GM18867 (cell line): ENCODE results near the gene SLU7.
"Not testable (repeated sequence)": the region's sequence is repeated elsewhere in the genome, so short reads cannot be mapped to it uniquely, and the experiment has no call there.

Experiments used
- ATAC-seq: cut with Tn5 transposase; IDR thresholded peaks from one replicate; pipeline ENCODE4 v1.9.1; 2021; ENCODE audit warnings: mild to moderate bottlenecking, moderate library complexity; ENCODE audit not compliant: unreplicated experiment

SLU7 gene

DNA sequence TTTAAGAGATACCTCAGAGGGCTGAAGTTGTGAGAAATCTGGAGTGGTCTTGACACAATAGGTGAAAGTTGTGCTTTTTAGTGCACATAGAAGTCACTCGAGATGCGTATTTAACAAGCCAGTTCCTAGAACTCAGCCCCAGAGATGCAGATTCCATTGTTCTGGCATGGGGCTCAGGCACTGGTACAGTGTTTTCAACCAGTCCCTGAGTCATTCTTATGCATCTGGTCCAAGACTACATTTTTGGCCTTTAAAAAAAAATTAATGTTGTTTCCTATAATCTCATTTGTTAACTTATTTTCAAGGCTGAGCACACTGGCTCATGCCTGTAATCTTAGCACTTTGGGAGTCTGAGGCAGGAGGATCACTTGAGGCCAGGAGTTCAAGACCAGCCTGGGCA is 32.4 kb upstream of the SLU7 start:
- no peak for ATAC-seq

DNA sequence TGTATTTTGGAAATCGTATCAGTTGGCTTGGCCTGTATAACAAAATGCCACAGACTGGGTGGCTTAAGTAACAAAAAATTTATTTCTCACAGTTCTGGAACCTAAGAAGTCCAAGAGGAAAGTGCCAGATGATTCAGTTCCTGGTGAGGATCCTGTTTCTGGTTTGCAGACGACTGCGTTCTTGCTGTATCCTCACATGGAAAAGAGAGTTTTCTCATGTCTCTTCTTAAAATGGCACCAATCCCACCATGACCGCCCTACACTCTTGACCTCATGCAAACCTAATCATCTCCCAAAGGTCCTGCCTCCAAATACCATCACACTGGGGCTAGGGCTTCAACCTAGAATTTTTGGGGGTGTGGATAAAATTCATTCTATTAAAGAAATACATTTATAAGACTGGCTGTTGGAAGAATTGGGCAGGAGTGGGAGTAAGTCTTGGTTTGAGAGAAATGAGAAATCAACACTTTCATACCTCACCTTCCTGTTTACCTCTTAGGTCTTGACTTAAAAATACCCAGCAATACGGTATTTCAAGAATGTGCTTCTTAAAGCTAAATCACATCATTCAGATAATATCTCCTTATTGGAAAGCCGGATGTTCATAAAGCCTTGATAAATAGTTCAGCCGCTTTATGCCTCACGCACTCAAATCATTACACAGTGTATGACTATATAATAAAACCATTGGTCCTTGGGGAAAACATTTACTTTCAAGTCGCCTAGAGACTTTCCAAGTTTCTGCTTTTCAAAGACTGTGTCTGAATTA is 31.5 kb upstream of the SLU7 start:
- ATAC-seq, result peak; percentile 68

GRCh38 chr5:160449458-160449857 is 30.6 kb upstream of the SLU7 start:
- ATAC-seq, result no peak

- ATAC-seq, result no peak
Measured at GRCh38 chr5:160448886-160449285, 30.0 kb upstream of the SLU7 start.

- no peak for ATAC-seq
Measured at GRCh38 chr5:160445751-160446150, 26.9 kb upstream of the SLU7 start.

DNA sequence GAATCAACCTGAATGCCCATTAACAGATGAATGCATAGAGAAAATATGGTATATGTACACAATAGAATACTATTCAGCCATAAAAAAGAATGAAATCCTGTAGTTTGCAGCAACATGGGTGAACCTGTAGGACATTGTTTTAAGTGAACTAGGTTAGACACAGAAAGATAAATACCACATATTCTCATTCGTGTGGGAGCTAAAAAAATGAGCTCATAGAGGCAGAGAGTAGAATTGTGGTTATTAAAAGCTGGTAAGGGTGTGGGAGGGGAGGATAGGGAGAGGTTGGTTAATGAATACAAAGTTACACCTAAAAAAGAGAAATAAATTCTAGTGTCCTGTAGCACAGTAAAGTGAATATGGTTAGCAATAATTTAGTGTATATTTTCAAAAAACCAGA is 26.3 kb upstream of the SLU7 start:
- ATAC-seq, result peak; percentile 32

DNA sequence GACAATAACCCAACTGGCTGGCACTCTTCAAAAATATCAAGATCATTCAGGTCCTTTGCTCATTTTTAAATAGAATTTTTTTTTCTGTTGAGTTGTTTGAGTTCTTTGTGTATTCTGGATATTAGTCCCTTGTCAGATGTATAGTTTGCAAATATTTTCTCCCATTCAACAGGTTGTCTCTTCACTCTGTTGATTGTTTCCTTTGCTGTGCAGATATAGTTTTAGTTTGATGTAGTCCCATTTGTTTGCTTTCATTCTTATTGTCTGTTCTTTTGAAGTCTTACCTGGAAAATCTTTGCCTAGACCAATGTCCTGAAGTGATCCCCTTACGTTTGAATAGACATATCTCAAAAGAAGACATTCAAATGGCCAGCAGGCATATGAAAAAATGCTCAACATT is 25.5 kb upstream of the SLU7 start:
- ATAC-seq, result no peak

GRCh38 chr5:160442824-160443431 is 24.0 kb upstream of the SLU7 start:
- ATAC-seq, result no peak

- ATAC-seq, result no peak
Measured at GRCh38 chr5:160441311-160441781, 22.5 kb upstream of the SLU7 start.

- peak; percentile 68 for ATAC-seq
Measured at GRCh38 chr5:160439205-160439600, 20.3 kb upstream of the SLU7 start.

GRCh38 chr5:160438316-160439204 is 19.7 kb upstream of the SLU7 start:
- peak; percentile 40 for ATAC-seq

- ATAC-seq, result no peak
Measured at GRCh38 chr5:160437271-160437670, 18.4 kb upstream of the SLU7 start.

DNA sequence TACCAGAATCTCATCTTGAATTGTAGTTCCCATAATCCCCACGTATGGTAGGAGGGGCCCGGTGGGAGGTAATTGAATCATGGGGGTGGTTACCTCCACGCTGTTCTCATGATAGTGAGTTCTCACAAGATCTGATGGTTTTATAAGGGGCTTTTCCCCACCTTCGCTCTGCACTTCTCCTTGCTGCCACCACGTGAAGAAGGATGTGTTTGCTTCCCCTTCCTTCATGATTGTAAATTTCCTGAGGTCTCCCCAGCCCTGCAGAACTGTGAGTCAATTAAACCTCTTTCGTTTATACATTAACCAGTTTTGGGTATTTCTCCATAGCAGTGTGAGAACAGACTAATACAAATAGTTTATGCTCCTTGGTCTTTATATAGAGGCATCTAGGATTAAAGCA is 17.8 kb upstream of the SLU7 start:
- not testable (repeated sequence) for ATAC-seq

DNA sequence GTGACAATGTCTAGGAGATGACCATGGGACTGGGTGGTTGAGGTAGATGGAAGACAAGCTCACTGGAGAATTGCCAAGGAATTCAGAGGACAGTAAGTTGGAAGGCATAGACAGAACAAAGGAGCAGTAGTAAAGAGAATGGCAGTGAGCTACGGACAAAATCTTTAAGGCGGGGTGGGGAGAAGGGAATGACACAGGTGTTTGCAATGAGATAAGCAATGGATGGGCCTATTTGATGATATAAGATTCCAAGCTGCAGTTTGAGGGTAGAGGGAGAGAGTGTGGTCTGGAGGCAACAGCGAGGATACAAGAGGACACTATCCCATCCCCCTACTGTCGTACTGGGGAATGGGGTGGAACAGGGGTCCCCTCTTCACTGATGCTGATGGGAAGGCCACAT is 17.1 kb upstream of the SLU7 start:
- no peak for ATAC-seq

DNA sequence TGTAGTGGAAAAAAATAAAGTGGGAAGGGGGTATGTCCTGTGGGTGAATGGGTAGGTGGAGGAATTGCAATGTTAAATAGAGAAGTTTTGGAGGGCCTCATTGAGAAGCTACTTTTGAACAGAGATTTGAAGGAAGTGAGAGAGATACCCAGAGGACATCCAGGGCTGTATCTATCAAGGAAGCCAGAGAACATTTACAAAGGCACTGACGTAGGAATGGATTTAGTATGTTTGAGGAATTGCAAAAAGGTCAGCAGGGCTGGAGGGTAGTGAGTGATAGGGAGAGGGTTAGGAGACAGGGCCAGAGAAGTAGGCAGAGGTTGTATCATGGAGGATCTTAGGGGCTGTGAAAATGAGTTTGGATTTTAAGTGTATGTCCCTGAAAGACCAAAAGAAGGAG is 16.7 kb upstream of the SLU7 start:
- ATAC-seq, result no peak

DNA sequence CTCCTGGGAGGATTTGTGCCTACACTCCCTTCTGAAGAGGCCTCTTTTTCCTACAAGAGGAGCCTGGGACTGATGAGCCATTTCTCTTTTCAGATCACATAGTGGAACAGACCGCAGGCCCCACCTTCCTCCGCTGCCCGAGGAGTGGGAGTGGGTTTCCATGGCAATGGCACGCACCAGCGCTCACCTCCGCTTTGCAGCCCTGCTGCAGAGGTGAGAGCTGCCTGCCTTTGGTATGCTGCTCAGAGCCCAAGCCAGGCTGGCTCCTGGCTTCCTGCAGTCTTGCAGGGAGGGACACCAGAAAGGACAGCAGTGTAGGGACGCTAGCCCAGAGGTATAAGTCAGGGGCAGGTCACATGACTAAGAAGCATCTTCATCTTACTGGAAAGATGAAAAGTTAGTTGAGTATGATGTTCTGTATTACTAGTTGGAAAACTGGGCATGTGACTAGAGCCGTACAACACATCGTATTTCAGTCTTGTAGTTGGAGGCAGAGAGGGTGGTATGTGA is 15.2 kb upstream of the SLU7 start:
- ATAC-seq, result peak; percentile 81

GRCh38 chr5:160432787-160433186 is 13.9 kb upstream of the SLU7 start:
- no peak for ATAC-seq

DNA sequence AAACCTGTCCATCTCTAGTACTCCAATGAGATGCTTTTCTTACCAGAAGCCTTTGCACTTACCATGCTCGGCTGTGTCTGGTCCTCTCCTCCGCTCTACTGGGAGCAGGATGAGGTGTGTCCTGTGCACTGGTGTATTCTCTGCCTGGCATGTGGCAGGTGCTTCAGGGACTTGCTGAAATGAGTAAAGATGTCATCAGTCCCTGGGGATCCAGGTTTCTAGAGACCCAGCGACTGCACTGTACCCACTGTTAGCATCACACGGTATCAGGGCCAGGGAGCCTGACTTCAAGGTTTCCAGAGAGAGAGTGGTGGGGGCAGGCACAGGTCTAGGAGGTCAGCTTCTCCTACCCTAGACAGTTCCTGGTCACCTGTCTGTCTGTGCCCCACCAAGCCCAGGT is 13.3 kb upstream of the SLU7 start:
- no peak for ATAC-seq

DNA sequence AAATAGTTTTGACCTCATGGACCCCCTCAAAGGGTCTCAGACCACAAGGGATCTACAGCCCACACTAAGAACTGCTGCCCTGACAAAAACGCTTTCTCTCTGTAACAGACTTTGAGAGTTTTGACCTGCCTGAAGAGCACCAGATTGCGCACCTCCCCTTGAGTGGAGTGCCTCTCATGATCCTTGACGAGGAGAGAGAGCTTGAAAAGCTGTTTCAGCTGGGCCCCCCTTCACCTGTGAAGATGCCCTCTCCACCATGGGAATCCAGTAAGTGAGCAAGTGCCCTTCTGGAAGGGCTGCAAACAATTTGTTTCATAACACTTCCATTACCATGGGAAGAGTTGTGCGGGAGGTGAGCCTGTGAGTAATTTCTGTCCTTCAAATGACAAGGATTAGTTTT is 8.7 kb upstream of the SLU7 start:
- no peak for ATAC-seq

GRCh38 chr5:160423099-160423498 is 4.2 kb upstream of the SLU7 start:
- ATAC-seq, result no peak

DNA sequence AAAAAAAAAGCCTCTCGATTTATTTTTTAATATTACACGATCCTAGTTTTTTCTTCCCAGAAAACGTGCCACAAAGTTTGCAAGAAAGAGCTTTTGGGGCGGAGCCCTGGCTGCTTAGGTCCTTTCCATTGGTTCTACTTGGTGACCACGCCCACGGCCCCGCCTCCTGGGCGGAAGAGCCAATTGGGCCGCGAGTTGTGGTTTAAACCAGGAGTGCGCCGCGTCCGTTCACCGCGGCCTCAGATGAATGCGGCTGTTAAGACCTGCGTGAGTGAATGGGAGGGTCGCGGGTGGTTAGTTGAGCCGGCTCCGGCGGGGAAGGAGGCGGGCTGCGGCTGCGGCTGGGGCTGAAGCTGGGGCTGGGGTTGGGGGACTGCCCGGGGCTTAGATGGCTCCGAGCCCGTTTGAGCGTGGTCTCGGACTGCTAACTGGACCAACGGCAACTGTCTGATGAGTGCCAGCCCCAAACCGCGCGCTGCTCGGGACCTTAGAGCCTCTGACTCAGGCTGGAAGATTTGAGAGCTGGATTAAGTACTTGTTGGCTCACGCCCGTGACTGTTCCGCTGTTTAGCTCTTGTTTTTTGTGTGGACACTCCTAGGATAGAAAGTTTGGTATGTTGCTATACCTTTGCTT is 2.9 kb upstream of the SLU7 start, which contains the start of gene PTTG1:
PTTG1 (plus strand) TSS at position 231 of the 634 bp plus-strand sequence. CDS start 458 bp downstream, outside the sequence.
- peak; percentile 68 for ATAC-seq
